ENCODE measurements around the gene SURF4. TPM values are rescaled to one million over a fixed set of nuclear protein-coding genes. Genes with fewer than 3 reads are reported as not detected.

The SURF4 gene
- total RNA-seq, 2 experiments from 2014 or later, result 90.7 to 94.6 TPM

DNA sequence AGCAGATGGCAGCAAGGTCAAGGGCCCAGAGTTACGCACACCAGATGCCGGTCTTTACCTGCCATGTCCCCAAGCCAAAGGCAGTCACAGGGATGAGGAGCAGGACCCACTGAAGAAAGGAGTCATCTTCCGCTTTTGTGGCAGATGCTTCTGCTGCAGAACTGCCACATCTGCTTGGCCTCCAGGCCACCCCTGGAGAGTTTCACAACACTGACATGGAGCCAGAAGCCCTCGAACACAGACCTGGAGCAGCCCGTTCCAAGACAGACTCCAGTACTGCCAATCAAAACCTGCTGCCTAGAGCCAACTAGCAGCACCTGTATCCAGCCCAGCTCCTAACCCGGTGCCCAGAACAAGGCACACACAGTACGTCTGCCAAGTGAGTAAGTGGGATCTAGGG, 21.1 kb downstream of the SURF4 start:
- ChIA-PET CTCF (no interaction called here), POLR2A (interaction anchor here (0.7 to 7.4 kb wide), 3 partner anchors 15 to 206 kb away, joined by 3 to 109 read pairs (median 3); partner anchors contain the start of genes STKLD1 and SURF4)
- TF ChIP-seq, protein P1, sequence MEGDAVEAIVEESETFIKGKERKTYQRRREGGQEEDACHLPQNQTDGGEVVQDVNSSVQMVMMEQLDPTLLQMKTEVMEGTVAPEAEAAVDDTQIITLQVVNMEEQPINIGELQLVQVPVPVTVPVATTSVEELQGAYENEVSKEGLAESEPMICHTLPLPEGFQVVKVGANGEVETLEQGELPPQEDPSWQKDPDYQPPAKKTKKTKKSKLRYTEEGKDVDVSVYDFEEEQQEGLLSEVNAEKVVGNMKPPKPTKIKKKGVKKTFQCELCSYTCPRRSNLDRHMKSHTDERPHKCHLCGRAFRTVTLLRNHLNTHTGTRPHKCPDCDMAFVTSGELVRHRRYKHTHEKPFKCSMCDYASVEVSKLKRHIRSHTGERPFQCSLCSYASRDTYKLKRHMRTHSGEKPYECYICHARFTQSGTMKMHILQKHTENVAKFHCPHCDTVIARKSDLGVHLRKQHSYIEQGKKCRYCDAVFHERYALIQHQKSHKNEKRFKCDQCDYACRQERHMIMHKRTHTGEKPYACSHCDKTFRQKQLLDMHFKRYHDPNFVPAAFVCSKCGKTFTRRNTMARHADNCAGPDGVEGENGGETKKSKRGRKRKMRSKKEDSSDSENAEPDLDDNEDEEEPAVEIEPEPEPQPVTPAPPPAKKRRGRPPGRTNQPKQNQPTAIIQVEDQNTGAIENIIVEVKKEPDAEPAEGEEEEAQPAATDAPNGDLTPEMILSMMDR (IDR thresholded peaks at IDR 0.05), result no peak
- H3K36me3 Mint-ChIP-seq (ENCODE audit: low read depth), result peaks cover 58% of the 10 kb centered on the region
- Histone ChIP-seq H3K27me3 (ENCODE audit: control insufficient read depth in 1 of 2, insufficient read depth in 2 of 2, low read length in 2 of 2) (no peaks in the 10 kb centered on the region), H3K4me3 (ENCODE audit: low read length) (no peak overlapping the region), H3K9me3 (ENCODE audit: control insufficient read depth in 1 of 2, insufficient read depth in 1 of 2, low read length in 2 of 2) (no peaks in the 10 kb centered on the region), H3K27ac (ENCODE audit: low read depth in 1 of 2, low read length in 2 of 2) (no peak overlapping the region), H3K36me3 (ENCODE audit: insufficient read depth, low read length) (peaks cover 61% of the 10 kb centered on the region), H3K4me1 (ENCODE audit: insufficient read depth, low read length) (peaks cover 57% of the 10 kb centered on the region)
- no peaks in the 10 kb centered on the region for H3K27me3 Mint-ChIP-seq
- H3K9me3 Mint-ChIP-seq, result no peaks in the 10 kb centered on the region
- H3K4me1 Mint-ChIP-seq (ENCODE audit: low read depth), result peaks cover 28% of the 10 kb centered on the region
- H3K4me3 Mint-ChIP-seq, result peak overlapping the region; percentile 92
- ATAC-seq (ENCODE audit: poor library complexity) (no peak), DNase-seq (no peak)
- intact Hi-C loops (cut with DNase I, micrococcal nuclease), result loop anchor here (5.0 to 10.0 kb wide), 3 partner anchors 63 to 670 kb away; partner anchors contain the start of genes BRD3OS (in 1 of the 2) and REXO4 (in 1 of the 2)
- H3K27ac Mint-ChIP-seq, result peak overlapping the region; percentile 88

GRCh38 chr9:133353548-133353947, 22.3 kb downstream of the SURF4 start:
- CTCF ChIA-PET, result no interaction called here
- Mint-ChIP-seq H3K27me3 (no peaks in the 10 kb centered on the region), H3K9me3 (no peaks in the 10 kb centered on the region), H3K4me1 (ENCODE audit: low read depth) (peaks cover 33% of the 10 kb centered on the region), H3K4me3 (peak overlapping the region; percentile 45), H3K36me3 (ENCODE audit: low read depth) (peaks cover 63% of the 10 kb centered on the region), H3K27ac (peak overlapping the region; percentile 88)
- H3K4me3 ChIP-seq (ENCODE audit: low read length), result no peak overlapping the region
- no peaks in the 10 kb centered on the region for H3K9me3 ChIP-seq (ENCODE audit: control insufficient read depth in 1 of 2, insufficient read depth in 1 of 2, low read length in 2 of 2)
- H3K4me1 ChIP-seq (ENCODE audit: insufficient read depth, low read length), result peaks cover 59% of the 10 kb centered on the region
- H3K36me3 ChIP-seq (ENCODE audit: insufficient read depth, low read length), result peaks cover 66% of the 10 kb centered on the region
- no peak overlapping the region for H3K27ac ChIP-seq (ENCODE audit: low read depth in 1 of 2, low read length in 2 of 2)
- no peak for ATAC-seq (ENCODE audit: poor library complexity)
- POLR2A ChIA-PET, result no interaction called here
- H3K27me3 ChIP-seq (ENCODE audit: control insufficient read depth in 1 of 2, insufficient read depth in 2 of 2, low read length in 2 of 2), result no peaks in the 10 kb centered on the region
- TF ChIP-seq, protein P1 (IDR thresholded peaks at IDR 0.05), result no peak
- intact Hi-C loops (cut with DNase I, micrococcal nuclease), result loop anchor here in 1 of 2 experiments (5.0 to 10.0 kb wide), 2 partner anchors 134 to 671 kb away; partner anchors contain the start of gene BRD3OS
- DNase-seq, result no peak

- peaks cover 56% of the 10 kb centered on the region for H3K4me1 ChIP-seq (ENCODE audit: insufficient read depth, low read length)
- TF ChIP-seq, protein P1 (IDR thresholded peaks at IDR 0.05), result no peak
- peaks cover 65% of the 10 kb centered on the region for H3K36me3 Mint-ChIP-seq (ENCODE audit: low read depth)
- ATAC-seq (ENCODE audit: poor library complexity) (no peak), DNase-seq (no peak)
- peak overlapping the region; percentile 66 for H3K4me3 Mint-ChIP-seq
- no peaks in the 10 kb centered on the region for H3K9me3 Mint-ChIP-seq
- H3K9me3 ChIP-seq (ENCODE audit: control insufficient read depth in 1 of 2, insufficient read depth in 1 of 2, low read length in 2 of 2), result no peaks in the 10 kb centered on the region
- H3K27me3 Mint-ChIP-seq, result no peaks in the 10 kb centered on the region
- no peak overlapping the region for H3K27ac ChIP-seq (ENCODE audit: low read depth in 1 of 2, low read length in 2 of 2)
- no peaks in the 10 kb centered on the region for H3K27me3 ChIP-seq (ENCODE audit: control insufficient read depth in 1 of 2, insufficient read depth in 2 of 2, low read length in 2 of 2)
- peak overlapping the region; percentile 88 for H3K27ac Mint-ChIP-seq
- CTCF ChIA-PET, result no interaction called here
- H3K4me1 Mint-ChIP-seq (ENCODE audit: low read depth), result peaks cover 31% of the 10 kb centered on the region
- peaks cover 62% of the 10 kb centered on the region for H3K36me3 ChIP-seq (ENCODE audit: insufficient read depth, low read length)
- POLR2A ChIA-PET, result no interaction called here
- no peak overlapping the region for H3K4me3 ChIP-seq (ENCODE audit: low read length)
- intact Hi-C loops (cut with DNase I, micrococcal nuclease), result loop anchor here in 1 of 2 experiments (5.0 to 10.0 kb wide), 2 partner anchors 135 to 672 kb away; partner anchors contain the start of gene BRD3OS
Observed at GRCh38 chr9:133352635-133353340, 23.1 kb downstream of the SURF4 start.
